ENCODE measurements around the gene RNU6-1.

Gene RNU6-1

DNA sequence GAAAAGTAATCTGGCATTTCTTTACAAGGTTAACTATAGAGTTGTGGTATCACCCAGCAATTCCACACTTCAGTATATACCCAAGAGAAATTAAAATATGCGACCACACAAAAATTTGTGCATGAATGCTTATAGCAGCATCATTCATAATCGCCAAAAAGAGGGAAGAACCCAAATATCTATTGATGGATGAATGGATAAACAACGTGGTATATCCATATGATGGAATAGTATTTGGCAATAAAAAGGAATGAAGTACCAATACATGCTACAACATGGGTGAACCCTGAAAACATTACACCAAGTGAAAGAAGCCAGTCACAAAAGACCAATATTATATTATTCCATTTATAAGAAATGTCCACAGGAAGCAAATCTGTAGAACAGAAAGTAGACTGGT is 23.2 kb downstream of the RNU6-1 start:
- Histone ChIP-seq H3K79me2 (ENCODE audit: insufficient read depth, low read depth) (no peaks in the 10 kb centered on the region), H3K9ac (no peak overlapping the region), H3K27ac (no peak overlapping the region), H3K27me3 (ENCODE audit: insufficient read depth, low read depth) (no peaks in the 10 kb centered on the region), H2AFZ (ENCODE audit: low read depth) (no peak overlapping the region), H3K36me3 (ENCODE audit: insufficient read depth) (no peaks in the 10 kb centered on the region), H3K4me1 (ENCODE audit: low read depth, poor library complexity, severe bottlenecking) (no peaks in the 10 kb centered on the region), H3K4me3 (IDR thresholded peaks at IDR 0.05; ENCODE audit: insufficient read depth, low read depth, low read length) (no peak overlapping the region), H4K20me1 (ENCODE audit: insufficient read depth) (no peaks in the 10 kb centered on the region), H3K4me2 (no peak overlapping the region)
- TF ChIP-seq, protein P1, sequence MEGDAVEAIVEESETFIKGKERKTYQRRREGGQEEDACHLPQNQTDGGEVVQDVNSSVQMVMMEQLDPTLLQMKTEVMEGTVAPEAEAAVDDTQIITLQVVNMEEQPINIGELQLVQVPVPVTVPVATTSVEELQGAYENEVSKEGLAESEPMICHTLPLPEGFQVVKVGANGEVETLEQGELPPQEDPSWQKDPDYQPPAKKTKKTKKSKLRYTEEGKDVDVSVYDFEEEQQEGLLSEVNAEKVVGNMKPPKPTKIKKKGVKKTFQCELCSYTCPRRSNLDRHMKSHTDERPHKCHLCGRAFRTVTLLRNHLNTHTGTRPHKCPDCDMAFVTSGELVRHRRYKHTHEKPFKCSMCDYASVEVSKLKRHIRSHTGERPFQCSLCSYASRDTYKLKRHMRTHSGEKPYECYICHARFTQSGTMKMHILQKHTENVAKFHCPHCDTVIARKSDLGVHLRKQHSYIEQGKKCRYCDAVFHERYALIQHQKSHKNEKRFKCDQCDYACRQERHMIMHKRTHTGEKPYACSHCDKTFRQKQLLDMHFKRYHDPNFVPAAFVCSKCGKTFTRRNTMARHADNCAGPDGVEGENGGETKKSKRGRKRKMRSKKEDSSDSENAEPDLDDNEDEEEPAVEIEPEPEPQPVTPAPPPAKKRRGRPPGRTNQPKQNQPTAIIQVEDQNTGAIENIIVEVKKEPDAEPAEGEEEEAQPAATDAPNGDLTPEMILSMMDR (conservative IDR thresholded peaks at IDR 0.05; ENCODE audit: low read depth, low read length): no peak

DNA sequence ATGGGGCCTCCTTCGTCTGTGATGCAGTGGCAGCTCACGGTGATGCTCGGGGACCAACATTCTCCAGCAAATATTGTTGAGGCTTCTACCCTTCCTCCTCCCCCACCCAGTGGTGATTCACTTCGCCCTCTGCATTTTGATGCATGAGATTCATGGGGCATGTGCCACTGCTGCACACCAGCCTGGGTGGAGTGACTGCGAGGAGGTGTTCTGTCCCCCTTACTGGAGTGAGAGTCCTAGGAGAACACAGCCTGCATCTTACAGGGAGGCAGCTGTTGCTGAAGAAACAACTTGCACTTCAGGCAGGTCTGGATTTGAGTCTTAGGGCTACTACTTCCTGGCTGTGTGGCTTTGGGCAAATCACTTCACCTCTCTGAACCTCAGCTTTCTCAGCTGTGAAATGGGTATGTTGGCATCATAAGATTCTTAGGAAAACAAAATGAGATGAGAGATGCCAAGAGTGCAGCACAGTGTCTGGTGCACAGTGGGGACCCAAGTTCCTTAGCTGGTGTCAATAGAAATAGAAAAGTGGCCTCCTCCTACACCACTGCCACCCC is 24.7 kb downstream of the RNU6-1 start:
- Histone ChIP-seq H2AFZ (ENCODE audit: low read depth) (no peak overlapping the region), H3K9ac (no peak overlapping the region), H3K27ac (no peak overlapping the region), H3K36me3 (ENCODE audit: insufficient read depth) (no peaks in the 10 kb centered on the region), H3K4me3 (IDR thresholded peaks at IDR 0.05; ENCODE audit: insufficient read depth, low read depth, low read length) (no peak overlapping the region), H3K4me2 (no peak overlapping the region), H4K20me1 (ENCODE audit: insufficient read depth) (no peaks in the 10 kb centered on the region), H3K4me1 (ENCODE audit: low read depth, poor library complexity, severe bottlenecking) (no peaks in the 10 kb centered on the region), H3K27me3 (ENCODE audit: insufficient read depth, low read depth) (no peaks in the 10 kb centered on the region), H3K79me2 (ENCODE audit: insufficient read depth, low read depth) (no peaks in the 10 kb centered on the region)
- TF ChIP-seq, protein P1 (conservative IDR thresholded peaks at IDR 0.05; ENCODE audit: low read depth, low read length): no peak

DNA sequence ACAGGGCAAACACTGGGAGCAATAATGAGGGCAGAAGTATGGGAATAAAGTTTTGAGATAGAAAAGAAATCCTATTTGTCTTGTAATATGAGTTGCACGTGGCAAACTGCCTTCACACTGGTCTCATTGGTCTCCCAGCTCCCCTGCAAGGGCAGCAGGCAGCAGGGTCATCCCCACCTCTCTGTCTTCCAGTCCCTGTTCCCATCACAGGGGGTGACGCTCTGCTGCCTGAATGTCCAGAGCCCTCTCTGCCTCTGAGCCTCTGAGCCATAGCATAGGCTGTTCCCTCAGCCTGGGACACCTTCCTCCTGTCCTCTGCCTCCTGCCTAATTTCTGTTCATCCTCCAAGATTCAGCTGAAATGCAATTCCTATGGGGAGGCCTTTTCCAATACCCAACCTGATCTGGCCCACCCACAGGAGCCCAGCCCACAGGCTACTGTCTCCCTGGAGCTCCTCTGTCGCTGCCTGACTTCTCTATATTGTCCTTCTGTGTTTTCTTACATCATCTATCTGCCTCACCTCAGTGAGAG is 26.7 kb downstream of the RNU6-1 start:
- no peaks in the 10 kb centered on the region for H3K79me2 ChIP-seq (ENCODE audit: insufficient read depth, low read depth)
- H2AFZ ChIP-seq (ENCODE audit: low read depth): no peak overlapping the region
- H3K9ac ChIP-seq: no peak overlapping the region
- no peaks in the 10 kb centered on the region for H3K4me1 ChIP-seq (ENCODE audit: low read depth, poor library complexity, severe bottlenecking)
- no peak overlapping the region for H3K4me3 ChIP-seq (IDR thresholded peaks at IDR 0.05; ENCODE audit: insufficient read depth, low read depth, low read length)
- no peaks in the 10 kb centered on the region for H3K36me3 ChIP-seq (ENCODE audit: insufficient read depth)
- H3K27me3 ChIP-seq (ENCODE audit: insufficient read depth, low read depth): no peaks in the 10 kb centered on the region
- TF ChIP-seq, protein P1 (conservative IDR thresholded peaks at IDR 0.05; ENCODE audit: low read depth, low read length): no peak
- no peak overlapping the region for H3K4me2 ChIP-seq
- H3K27ac ChIP-seq: no peak overlapping the region
- H4K20me1 ChIP-seq (ENCODE audit: insufficient read depth): no peaks in the 10 kb centered on the region

DNA sequence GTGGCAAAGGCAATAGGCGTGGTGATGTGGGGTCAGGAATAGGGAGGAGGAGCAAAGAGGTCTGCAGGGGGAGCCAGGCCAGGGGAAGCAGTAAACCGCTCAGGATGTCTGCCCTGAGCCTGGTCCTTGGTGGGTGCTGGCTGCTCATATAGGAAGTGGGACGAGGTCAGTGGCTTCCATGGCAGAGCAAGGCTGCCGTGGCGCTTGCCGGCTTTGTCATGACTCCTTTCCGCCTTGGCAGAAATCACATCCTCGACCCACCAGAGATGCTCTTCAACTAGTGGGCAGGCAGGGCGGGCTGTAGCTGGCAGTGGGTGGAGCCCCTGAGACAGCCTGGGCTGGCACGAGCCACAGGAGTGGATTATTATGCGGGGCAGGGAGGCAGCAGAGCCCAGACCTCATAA is 27.6 kb downstream of the RNU6-1 start:
- H3K27me3 ChIP-seq (ENCODE audit: insufficient read depth, low read depth): no peaks in the 10 kb centered on the region
- no peaks in the 10 kb centered on the region for H3K79me2 ChIP-seq (ENCODE audit: insufficient read depth, low read depth)
- no peak overlapping the region for H3K27ac ChIP-seq
- H2AFZ ChIP-seq (ENCODE audit: low read depth): no peak overlapping the region
- H3K4me1 ChIP-seq (ENCODE audit: low read depth, poor library complexity, severe bottlenecking): no peaks in the 10 kb centered on the region
- no peaks in the 10 kb centered on the region for H3K36me3 ChIP-seq (ENCODE audit: insufficient read depth)
- H3K4me2 ChIP-seq: no peak overlapping the region
- H4K20me1 ChIP-seq (ENCODE audit: insufficient read depth): no peaks in the 10 kb centered on the region
- H3K4me3 ChIP-seq (IDR thresholded peaks at IDR 0.05; ENCODE audit: insufficient read depth, low read depth, low read length): no peak overlapping the region
- H3K9ac ChIP-seq: no peak overlapping the region
- TF ChIP-seq, protein P1 (conservative IDR thresholded peaks at IDR 0.05; ENCODE audit: low read depth, low read length): no peak
